HepG2 (cell line): ENCODE data around the gene NCKAP1. TPM values are rescaled to one million over a fixed set of nuclear protein-coding genes. Genes with fewer than 3 reads are reported as not detected.

Experiments used
- ATAC-seq: fragments of 200-7000 bp; cut with Tn5 transposase; 3 replicates; pipeline ENCODE4 v1.9.1; 2020; ENCODE audit warnings: mild to moderate bottlenecking, moderate library complexity
- BruUV-seq: library from RNA; stranded (reverse); fragments of 400-500 nt; replicated peaks from 2 replicates; lab custom pipeline; 2021; lab: Mats Ljungman, UMichigan
- CTCF ChIA-PET: fragments of 300-600 bp; formaldehyde crosslinking; extraction: SDS; loops from one replicate; lab custom pipeline; 2021; ENCODE audit warnings: low total read pairs, inconsistent platforms, low intra/inter-chr PET ratio; lab: Yijun Ruan, JAX
- POLR2A ChIA-PET: fragments of 350-600 bp; sonication (Branson Sonifier 250); formaldehyde crosslinking; loops from one replicate; lab custom pipeline; 2020; ENCODE audit warnings: antibody characterized with exemption, inconsistent platforms; lab: Yijun Ruan, JAX
- DNase-seq: peaks from one replicate; pipeline ENCODE4 v3.0.0-alpha.2; 2015; ENCODE audit warnings: low spot score
- FAIRE-seq: peaks from 3 replicates; lab custom pipeline; 2011; peaks lifted over from hg19 to GRCh38; lab: Jason Lieb, UNC
- H2AFZ ChIP-seq: one replicate; pipeline ENCODE4 v1.6.1; 2011; ENCODE audit warnings: low read length, inconsistent platforms
- H3K27ac ChIP-seq: fragments of 300-600 bp; 3 replicates; pipeline ENCODE4 v1.8.0; 2011; ENCODE audit warnings: mixed run types, mild to moderate bottlenecking, mixed read lengths, low read length, inconsistent platforms; ENCODE audit not compliant: insufficient read depth; ENCODE audit errors: extremely low read length
- H3K27me3 ChIP-seq, 2 experiments: fragments of 200-600 bp in 1 of 2; 2 replicates in 1 of 2; 3 replicates in 1 of 2; pipeline versions ENCODE4 v1.6.0 to v1.8.0; 2011; ENCODE audit warnings: low read length in 2 of 2, mild to moderate bottlenecking in 2 of 2, moderate library complexity in 2 of 2, inconsistent platforms in 1 of 2; ENCODE audit not compliant: insufficient read depth in 2 of 2, control insufficient read depth in 1 of 2
- H3K36me3 ChIP-seq, 2 experiments: fragments of 200-600 bp in 1 of 2; replicated peaks in 1 of 2; 2 replicates in 1 of 2; 3 replicates in 1 of 2; pipeline versions ENCODE4 v1.5.1 to v1.8.0; 2011; ENCODE audit warnings: low read length in 2 of 2, inconsistent platforms in 1 of 2; ENCODE audit not compliant: insufficient read depth in 2 of 2, control insufficient read depth in 1 of 2
- H3K4me1 ChIP-seq: 2 replicates; pipeline ENCODE4 v1.5.1; 2012; ENCODE audit warnings: low read length, inconsistent platforms; ENCODE audit not compliant: insufficient read depth
- H3K4me2 ChIP-seq: 2 replicates; pipeline ENCODE4 v1.6.0; 2011; ENCODE audit warnings: low read depth, low read length, inconsistent platforms
- H3K4me3 ChIP-seq, 3 experiments: fragments of 200-600 bp in 1 of 3; sonication (generic), shearing (Covaris generic) in 1 of 3; replicated peaks in 1 of 3; 2 replicates each; pipeline ENCODE4 v1.5.1; 2011 to 2016; ENCODE audit warnings: low read length in 3 of 3, inconsistent platforms in 2 of 3, low read depth in 2 of 3, mild to moderate bottlenecking in 2 of 3, control low read depth in 1 of 3, mixed read lengths in 1 of 3; ENCODE audit not compliant: insufficient read depth in 1 of 3
- H3K79me2 ChIP-seq: one replicate; pipeline ENCODE4 v1.6.1; 2011; ENCODE audit warnings: low read length, inconsistent platforms; ENCODE audit not compliant: insufficient read depth
- H3K9ac ChIP-seq: 2 replicates; pipeline ENCODE4 v1.6.0; 2011; ENCODE audit warnings: mild to moderate bottlenecking, low read depth, low read length, inconsistent platforms; ENCODE audit not compliant: insufficient read depth
- H3K9me3 ChIP-seq: 2 replicates; pipeline ENCODE4 v1.5.1; 2012; ENCODE audit warnings: mild to moderate bottlenecking, low read length
- H4K20me1 ChIP-seq: 2 replicates; pipeline ENCODE4 v1.6.0; 2011; ENCODE audit warnings: inconsistent platforms, mild to moderate bottlenecking, low read length, moderate library complexity; ENCODE audit not compliant: insufficient read depth
- ATF1 ChIP-seq: IDR thresholded peaks from 2 replicates; pipeline ENCODE4 v1.6.1; 2016; ENCODE audit warnings: mild to moderate bottlenecking, control low read depth
- MAFF ChIP-seq: IDR thresholded peaks from 2 replicates; pipeline ENCODE4 v1.6.1; 2011; ENCODE audit warnings: low read depth, low read length, improper control_type of control experiment
- MAFK ChIP-seq, 2 experiments: IDR thresholded peaks in 1 of 2; conservative IDR thresholded peaks in 1 of 2; 2 replicates each; pipeline ENCODE4 v1.6.1; 2011; ENCODE audit warnings: improper control_type of control experiment in 2 of 2, low read length in 2 of 2
- MAZ ChIP-seq, 2 experiments: sonication (generic) in 1 of 2; formaldehyde crosslinking in 1 of 2; IDR thresholded peaks; 2 replicates each; pipeline versions ENCODE4 v1.5.0 to v1.6.1; 2012 to 2020; ENCODE audit warnings: low read depth in 2 of 2, mild to moderate bottlenecking in 2 of 2, borderline replicate concordance in 1 of 2, improper control_type of control experiment in 1 of 2, low read length in 1 of 2, missing genetic modification reagents in 1 of 2, moderate library complexity in 1 of 2
- ZNF121 ChIP-seq: sonication (generic); formaldehyde crosslinking; IDR thresholded peaks from 2 replicates; pipeline ENCODE4 v1.5.0; 2020; ENCODE audit warnings: mild to moderate bottlenecking, missing genetic modification reagents
- WGBS: methylation state at CpG from one replicate; pipeline ENCODE4 v1.1.6; 2017; ENCODE audit warnings: low lambda C conversion rate; 5-methylcytosine and 5-hydroxymethylcytosine counted together
- in situ Hi-C: cut with HindIII; loops from 2 replicates; pipeline ENCODE4 v1.10.0; 2017; ENCODE audit warnings: low pct_unique_long_range_greater_than_20kb; ENCODE audit not compliant: extremely low pct_ligation_motif_present
- intact Hi-C: fragments of 100-400 bp; cut with micrococcal nuclease; formaldehyde crosslinking; loops from one replicate; pipeline ENCODE4 v1.10.0; 2022; ENCODE audit not compliant: unreplicated experiment
- polyA plus RNA-seq, 8 experiments: library from polyadenylated mRNA; depleted of rRNA in 3 of 8; stranded (reverse) in 7 of 8; unstranded in 1 of 8; fragments of >200 nt; fragmentation: Illumina TruSeq in 4 of 8; extraction: Trizol in 4 of 8; gene quantifications; 2 replicates each; pipeline versions ENCODE4 v1.2.1 to v1.2.3, GENCODE V29; 2011 to 2016; ENCODE audit warnings: low read depth in 4 of 8, missing spikeins in 1 of 8, mixed read lengths in 1 of 8; ENCODE audit not compliant: insufficient read depth in 1 of 8
- total RNA-seq, 5 experiments: library from RNA; depleted of rRNA; stranded (reverse); fragments of >200 nt; fragmentation: Illumina TruSeq; extraction: Trizol; gene quantifications; 2 replicates each; pipeline ENCODE4 v1.2.3, GENCODE V29; 2016; ENCODE audit warnings: low read depth in 1 of 5
- TF ChIP-seq, protein P1 (sequence below): sonication (generic); formaldehyde crosslinking; IDR thresholded peaks from 2 replicates; pipeline ENCODE4 v1.8.1; 2023; ENCODE audit warnings: missing genetic modification reagents, mild to moderate bottlenecking, borderline replicate concordance
- TF ChIP-seq, protein P2 (sequence below): sonication (generic); formaldehyde crosslinking; IDR thresholded peaks from 2 replicates; pipeline ENCODE4 v1.5.0; 2020; ENCODE audit warnings: mild to moderate bottlenecking, missing genetic modification reagents

Gene NCKAP1
- total and polyA plus RNA-seq, 2 of the 13 experiments (the other 11 are each of a cell fraction or from before 2014, with no cell fraction given), result 72.1 to 96.3 TPM

DNA sequence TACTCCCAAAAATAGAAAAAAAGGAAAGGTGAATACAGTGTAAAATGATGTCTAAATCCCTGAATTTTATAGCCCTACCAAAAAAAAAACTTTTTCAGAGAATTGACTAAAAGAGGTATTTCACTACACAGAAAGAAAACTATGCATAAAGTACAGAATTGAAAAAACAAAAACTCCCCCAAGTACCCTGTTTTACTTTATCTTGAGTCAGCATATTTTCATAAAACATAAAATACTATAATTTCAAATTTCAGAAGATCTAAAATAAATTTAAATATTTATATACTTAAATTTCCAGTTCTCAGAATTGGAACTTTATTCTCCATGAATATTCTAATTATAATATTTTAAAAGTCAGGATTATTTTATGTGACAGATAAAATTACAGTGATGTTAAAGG, 10.1 kb downstream of the NCKAP1 start:
- peaks cover 98% of the 10 kb centered on the region for H3K79me2 ChIP-seq
- in situ Hi-C loops, result no loop called here
- no peaks in the 10 kb centered on the region for H3K27me3 ChIP-seq
- no peak overlapping the region for H3K27ac ChIP-seq
- intact Hi-C loops, result no loop called here
- ATAC-seq, result no peak
- no peak for DNase-seq
- no peak overlapping the region for H3K9ac ChIP-seq
- H3K4me3 ChIP-seq, result no peak overlapping the region
- peak; percentile 88 for TF ChIP-seq MAFF
- TF ChIP-seq MAFK (conservative IDR thresholded peaks at IDR 0.05 in 1 of 2, IDR thresholded peaks at IDR 0.05 in 1 of 2; ENCODE audit: low read length in 2 of 2), result peak; percentile 90 to 96
- no peak for TF ChIP-seq ATF1
- H3K9me3 ChIP-seq, result no peaks in the 10 kb centered on the region
- ChIA-PET CTCF (no interaction called here), POLR2A (no interaction called here)
- H3K36me3 ChIP-seq, result peaks cover 0 to 7% of the 10 kb centered on the region in 2 experiments; a peak in 2 of 5 replicates
- no peak overlapping the region for H3K4me2 ChIP-seq
- peaks cover 39% of the 10 kb centered on the region for H3K4me1 ChIP-seq
- FAIRE-seq, result no peak
- peaks cover 40% of the 10 kb centered on the region for H4K20me1 ChIP-seq
- BruUV-seq, result no TSS peak
- H2AFZ ChIP-seq, result no peak overlapping the region

DNA sequence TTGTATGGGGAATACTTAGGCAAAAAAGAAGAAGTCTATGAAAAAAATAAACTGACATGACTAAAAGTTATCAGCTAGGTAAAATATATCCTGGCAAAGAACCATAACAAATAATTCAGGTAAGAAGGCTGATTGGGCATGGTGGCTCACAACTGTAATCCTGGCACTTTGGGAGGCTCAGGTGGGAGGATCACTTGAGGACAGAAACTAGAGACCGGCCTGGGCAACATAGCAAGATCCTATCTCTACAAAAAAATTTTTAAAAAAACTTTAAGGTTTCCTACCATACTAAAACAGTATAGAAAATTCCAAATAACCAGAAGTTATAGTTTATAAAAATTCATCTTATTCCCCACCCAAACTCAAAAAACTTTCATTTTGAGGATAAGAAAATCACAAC, 10.8 kb downstream of the NCKAP1 start:
- ChIA-PET CTCF (no interaction called here), POLR2A (no interaction called here)
- Histone ChIP-seq H3K4me2 (no peak overlapping the region), H4K20me1 (peaks cover 35% of the 10 kb centered on the region), H3K9ac (no peak overlapping the region), H3K9me3 (no peaks in the 10 kb centered on the region), H3K4me3 (no peak overlapping the region), H3K27me3 (no peaks in the 10 kb centered on the region), H2AFZ (no peak overlapping the region), H3K27ac (no peak overlapping the region), H3K4me1 (peaks cover 32% of the 10 kb centered on the region), H3K79me2 (peaks cover 98% of the 10 kb centered on the region), H3K36me3 (peaks cover 0 to 14% of the 10 kb centered on the region in 2 experiments; a peak in 2 of 5 replicates)
- FAIRE-seq (no peak), ATAC-seq (no peak), DNase-seq (no peak)
- in situ Hi-C loops, result no loop called here
- intact Hi-C loops, result no loop called here
- no TSS peak for BruUV-seq
- TF ChIP-seq, protein P1, sequence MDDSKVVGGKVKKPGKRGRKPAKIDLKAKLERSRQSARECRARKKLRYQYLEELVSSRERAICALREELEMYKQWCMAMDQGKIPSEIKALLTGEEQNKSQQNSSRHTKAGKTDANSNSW (CRISPR knock-in tag), result no peak
- TF ChIP-seq MAZ (IDR thresholded peaks at IDR 0.05; ENCODE audit: borderline replicate concordance, low read depth, low read length), result no peak
- TF ChIP-seq MAZ (CRISPR knock-in tag; IDR thresholded peaks at IDR 0.05; ENCODE audit: low read depth), result no peak
- peak; percentile 81 for TF ChIP-seq ZNF121 (CRISPR knock-in tag)
- TF ChIP-seq, protein P2, sequence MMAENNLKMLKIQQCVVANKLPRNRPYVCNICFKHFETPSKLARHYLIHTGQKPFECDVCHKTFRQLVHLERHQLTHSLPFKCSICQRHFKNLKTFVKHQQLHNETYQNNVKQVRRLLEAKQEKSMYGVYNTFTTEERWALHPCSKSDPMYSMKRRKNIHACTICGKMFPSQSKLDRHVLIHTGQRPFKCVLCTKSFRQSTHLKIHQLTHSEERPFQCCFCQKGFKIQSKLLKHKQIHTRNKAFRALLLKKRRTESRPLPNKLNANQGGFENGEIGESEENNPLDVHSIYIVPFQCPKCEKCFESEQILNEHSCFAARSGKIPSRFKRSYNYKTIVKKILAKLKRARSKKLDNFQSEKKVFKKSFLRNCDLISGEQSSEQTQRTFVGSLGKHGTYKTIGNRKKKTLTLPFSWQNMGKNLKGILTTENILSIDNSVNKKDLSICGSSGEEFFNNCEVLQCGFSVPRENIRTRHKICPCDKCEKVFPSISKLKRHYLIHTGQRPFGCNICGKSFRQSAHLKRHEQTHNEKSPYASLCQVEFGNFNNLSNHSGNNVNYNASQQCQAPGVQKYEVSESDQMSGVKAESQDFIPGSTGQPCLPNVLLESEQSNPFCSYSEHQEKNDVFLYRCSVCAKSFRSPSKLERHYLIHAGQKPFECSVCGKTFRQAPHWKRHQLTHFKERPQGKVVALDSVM (CRISPR knock-in tag), result peak; percentile 79; the same call in 1 of the 2 replicates
- WGBS, result 97% methylated on average over 1 of the region's 1 CpG
